NCI-H1105 treated with DMSO at 0.1 percent for 48 hours (cell line): ENCODE data around the gene ZPBP2.
"Not testable (repeated sequence)": the region's sequence is repeated elsewhere in the genome, so short reads cannot be mapped to it uniquely, and the experiment has no call there.

Source experiments
- DNase-seq: peaks from one replicate; lab custom pipeline; 2025; lab: John Stamatoyannopoulos, UW

The ZPBP2 gene, protein sequence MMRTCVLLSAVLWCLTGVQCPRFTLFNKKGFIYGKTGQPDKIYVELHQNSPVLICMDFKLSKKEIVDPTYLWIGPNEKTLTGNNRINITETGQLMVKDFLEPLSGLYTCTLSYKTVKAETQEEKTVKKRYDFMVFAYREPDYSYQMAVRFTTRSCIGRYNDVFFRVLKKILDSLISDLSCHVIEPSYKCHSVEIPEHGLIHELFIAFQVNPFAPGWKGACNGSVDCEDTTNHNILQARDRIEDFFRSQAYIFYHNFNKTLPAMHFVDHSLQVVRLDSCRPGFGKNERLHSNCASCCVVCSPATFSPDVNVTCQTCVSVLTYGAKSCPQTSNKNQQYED

DNA sequence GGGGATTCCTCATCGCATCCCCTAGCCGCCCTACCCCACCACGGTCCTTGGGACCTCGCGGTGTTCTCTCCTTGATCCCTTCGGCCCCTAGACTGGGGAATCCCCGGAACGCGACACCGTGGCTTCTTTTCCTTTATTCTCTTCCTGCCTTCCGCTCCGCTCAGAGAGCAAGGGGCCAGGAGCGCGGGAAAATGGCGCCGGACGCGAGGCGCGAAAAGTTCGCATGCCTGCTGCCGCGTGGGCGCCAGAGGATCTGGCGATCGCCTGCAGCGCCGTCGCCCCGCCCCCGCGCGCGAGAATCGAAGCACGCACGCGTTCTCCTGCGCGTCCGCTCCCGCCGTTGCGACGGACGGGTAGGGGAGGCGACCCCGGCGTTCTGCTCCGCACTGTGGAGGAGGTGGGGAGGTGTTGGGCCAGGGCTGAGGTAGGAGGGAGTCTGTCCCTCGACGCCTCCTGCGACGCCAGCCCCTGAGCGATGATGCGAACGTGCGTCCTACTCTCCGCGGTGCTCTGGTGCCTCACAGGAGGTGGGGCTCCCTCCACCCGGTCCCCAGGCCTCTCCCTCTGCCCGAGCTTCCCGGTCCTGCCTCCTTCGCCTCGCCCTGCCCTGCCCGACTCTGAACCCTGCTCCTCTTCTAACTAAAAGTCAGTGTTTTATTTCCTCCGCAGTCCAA is at the start of gene ZPBP2:
TSS of gene ZPBP2 (plus strand) at position 323 of the 674 bp plus-strand sequence. CDS start at position 476, 153 bp downstream.
- DNase-seq = no peak

DNA sequence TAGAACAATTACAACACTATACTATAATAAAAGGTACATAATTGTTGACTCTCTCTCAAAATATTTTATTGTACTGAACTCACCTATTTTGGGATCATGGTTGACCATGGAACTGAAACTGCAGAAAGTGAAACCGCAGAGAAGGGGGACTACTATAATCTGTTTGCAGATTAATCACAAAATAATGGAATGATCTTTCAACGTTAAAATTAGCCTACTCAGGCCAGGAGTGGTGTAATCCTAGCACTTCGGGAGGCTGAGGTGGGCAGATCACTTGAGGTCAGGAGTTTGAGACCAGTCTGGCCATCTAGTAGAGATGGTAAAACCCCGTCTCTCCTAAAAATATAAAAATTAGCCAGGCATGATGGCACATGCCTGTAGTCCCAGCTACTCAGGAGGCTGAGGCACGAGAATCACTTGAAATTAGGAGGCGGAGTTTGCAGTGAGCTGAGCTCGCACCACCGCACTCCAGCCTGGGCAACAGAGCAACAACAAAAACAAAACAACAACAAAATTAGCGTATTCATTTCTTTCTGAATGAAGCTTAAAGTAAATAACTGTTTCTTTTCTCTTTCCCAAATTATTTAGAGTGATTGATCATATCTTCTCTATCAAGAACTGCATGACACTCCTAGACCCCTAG is 49.5 kb upstream of the ZPBP2 start:
- no peak for DNase-seq

- no peak for DNase-seq
Observed at GRCh38 chr17:39820541-39820940, 47.5 kb upstream of the ZPBP2 start.

DNA sequence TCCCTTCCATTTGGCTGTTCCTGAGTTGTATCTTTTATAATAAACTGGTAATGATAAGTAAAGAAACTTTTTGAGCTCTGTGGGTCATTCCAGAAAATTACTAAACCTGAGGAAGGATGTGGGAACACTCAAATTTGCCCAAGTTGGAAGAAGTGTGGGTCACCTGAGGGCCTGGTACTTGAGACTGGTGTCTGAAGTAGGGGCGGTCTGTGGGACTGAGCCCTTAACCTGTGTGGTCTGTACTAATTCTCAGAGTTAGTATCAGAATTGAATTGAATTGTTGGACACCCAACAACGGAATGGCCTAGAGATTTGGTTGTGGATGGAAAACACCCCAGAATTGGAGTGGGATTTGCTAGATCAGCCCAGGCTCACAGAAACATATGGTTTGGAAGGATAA is 47.0 kb upstream of the ZPBP2 start:
- DNase-seq = no peak

DNA sequence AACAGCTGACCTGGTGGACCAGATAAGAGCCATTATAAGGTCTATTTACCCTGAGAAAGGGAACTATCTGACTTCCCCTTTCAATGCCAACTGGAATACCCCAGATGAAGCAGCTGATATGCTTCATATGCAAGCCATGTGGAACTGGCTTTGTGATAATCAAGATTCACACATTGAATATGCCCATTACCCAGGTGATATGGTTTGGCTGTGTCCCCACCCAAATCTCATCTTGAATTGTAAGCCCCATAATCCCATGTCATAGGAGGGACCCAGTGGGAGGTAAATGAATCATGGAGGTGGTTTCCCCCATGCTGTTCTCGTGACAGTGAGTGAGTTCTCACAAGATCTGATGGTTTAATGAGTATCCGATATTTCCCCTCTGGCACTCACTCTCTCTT is 46.0 kb upstream of the ZPBP2 start:
- DNase-seq = no peak

DNA sequence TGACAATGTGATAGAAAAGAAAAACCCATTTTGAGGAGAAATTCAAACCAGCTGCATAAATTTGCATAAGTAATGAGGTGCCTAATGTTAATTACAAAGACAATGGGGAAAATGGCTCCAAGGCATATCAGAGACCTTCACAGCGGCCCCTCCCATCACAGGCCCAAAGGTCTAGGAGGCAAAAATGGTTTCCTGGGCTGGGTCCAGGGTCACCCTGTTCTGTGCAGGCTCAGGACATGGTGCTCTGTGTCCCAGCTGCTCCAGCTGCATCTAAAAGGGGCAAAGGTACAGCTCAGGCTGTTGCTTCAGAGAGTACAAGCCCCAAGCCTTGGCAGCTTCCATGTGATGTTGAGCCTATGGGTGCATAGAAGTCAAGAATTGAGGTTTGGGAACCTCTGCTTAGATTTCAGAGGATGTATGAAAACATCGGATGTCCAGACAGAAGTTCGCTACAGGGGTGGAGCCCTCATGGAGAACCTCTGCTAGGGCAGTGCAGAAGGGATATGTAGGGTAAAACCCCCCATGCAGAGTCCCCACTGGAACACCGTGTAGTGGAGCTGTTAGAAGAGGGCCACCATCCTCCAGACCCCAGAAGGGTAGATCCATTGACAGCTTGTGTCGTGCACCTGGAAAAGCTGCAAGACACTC is 44.5 kb upstream of the ZPBP2 start:
- no peak for DNase-seq

- DNase-seq = no peak
Observed at GRCh38 chr17:39826334-39826733, 41.7 kb upstream of the ZPBP2 start.

DNA sequence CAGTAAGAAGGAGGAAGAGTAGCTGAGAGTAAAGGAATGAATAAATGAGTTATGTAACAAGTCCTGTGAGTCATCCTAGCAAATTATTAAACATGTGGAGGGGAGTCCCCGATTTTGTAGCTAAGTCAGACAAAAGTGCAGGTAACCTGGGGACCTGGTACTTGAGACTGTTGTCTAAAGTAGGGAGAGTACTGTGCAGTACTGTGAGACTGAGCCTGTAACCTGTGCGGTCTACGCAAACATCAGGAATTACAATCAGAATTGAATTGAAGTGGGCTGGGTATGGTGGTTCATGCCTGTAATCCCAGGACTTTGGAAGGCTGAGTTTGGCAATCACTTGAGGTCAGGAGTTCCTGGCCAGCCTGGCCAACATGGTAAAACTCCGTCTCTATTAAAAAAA is 39.6 kb upstream of the ZPBP2 start:
- no peak for DNase-seq

DNA sequence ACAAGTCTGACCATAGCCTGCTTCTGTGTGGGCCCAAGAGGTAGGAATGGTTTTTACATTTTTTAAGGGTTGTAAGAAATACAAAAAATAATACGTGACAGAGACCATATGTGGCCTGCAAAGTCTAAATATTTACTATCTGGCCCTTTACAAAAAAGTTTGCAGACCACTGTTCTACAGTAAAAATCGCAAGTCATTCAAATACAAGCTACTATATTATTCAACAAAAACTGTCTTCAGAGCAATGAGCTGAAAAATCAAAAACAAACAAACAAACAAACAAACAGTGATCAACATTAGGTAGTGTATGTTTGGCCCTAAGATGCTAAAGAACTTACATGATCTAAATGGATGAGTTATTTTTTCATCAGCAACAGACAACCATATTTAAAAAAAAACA is 36.4 kb upstream of the ZPBP2 start:
- no peak for DNase-seq

- no peak for DNase-seq
Observed at GRCh38 chr17:39834017-39834416, 34.0 kb upstream of the ZPBP2 start.

DNA sequence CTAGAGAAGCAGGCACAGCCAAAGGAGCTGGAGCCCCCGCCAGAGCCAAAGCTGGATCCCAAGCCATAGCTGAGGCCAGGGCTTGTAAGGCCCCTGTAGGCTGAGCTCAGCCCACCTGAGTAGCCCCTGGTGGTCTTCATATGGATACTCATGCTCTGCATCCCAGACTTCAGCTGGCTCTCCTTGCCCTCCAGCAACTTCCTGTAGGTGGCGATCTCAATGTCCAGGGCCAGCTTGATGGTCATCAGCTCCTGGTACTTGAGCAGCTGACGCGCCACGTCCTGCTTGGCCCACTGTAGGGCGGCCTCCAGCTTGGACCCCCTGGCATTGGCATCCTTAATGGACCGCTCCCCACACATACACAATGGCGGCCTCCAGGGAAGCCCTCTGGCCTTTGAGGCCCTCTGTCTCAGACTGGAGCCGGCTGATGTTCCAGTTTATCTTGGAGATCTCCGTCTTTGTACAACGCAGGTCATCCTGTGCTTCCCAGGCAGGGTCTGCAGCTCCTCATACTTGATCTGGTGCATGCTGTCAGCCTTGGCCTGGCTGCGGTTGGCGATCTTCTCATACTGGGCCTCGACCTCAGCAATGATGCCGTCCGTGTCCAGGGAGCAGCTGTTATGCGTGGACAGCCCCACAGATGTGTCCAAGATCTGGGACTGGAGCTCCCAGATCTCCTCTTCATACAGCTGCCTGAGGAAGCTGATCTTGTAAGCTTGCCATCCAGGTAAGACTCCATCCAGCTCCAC is 32.8 kb upstream of the ZPBP2 start:
- DNase-seq = no peak

DNA sequence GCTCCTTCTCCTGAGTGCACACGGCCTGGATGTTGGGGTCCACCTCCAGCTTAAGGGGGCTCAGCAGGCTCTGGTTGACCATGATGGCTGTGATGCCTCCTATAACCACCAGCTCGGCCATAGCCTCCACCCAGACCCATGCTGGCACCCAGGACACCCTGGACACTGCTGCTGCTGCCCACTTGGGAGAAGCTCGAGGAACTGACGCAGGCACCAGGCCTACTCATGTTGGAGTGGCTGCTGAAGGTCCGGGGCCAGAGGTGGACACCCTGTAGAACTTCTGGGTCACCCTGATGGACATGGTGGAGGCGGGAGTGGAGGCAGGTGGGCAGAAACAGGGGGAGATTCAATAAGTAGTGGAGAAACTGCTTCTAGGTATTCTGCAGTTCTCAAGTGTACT is 31.9 kb upstream of the ZPBP2 start:
- no peak for DNase-seq

DNA sequence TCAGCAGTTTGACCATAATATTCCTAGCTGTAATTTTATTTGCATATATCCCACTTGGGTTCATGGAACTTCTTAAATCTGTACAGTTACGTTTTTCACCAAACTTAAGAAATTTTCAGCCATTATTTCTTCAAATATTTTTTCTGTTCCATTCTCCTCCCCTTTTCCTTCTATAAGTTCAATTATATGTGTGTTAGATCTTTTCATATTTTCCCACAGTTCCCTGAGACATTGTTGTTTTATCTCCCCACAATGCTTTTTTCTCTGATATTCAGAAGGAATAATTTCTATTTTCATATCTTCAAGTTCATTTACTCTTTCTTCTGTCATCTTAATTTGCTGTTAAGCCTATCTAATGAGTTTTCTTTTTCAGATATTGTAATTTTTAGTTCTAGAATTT is 29.9 kb upstream of the ZPBP2 start:
- no peak for DNase-seq

DNA sequence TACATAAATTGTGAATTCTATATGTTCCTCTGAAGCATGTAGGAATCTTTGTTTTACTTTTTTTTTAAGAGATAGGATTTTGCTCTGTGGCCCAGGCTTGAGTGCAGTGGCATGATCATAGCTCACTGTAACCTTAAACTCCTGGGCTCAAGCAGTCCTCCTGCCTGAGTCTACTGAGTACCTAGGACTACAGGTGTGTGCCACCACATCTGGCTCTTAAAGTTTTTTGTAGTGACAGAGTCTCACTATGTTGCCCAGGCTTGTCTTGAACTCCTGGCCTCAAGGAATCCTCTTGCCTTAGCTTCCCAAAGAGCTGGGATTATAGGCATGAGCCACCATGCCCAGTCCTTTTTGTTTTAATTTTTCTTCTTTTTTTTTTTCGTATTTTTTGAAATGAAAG is 29.2 kb upstream of the ZPBP2 start:
- no peak for DNase-seq

DNA sequence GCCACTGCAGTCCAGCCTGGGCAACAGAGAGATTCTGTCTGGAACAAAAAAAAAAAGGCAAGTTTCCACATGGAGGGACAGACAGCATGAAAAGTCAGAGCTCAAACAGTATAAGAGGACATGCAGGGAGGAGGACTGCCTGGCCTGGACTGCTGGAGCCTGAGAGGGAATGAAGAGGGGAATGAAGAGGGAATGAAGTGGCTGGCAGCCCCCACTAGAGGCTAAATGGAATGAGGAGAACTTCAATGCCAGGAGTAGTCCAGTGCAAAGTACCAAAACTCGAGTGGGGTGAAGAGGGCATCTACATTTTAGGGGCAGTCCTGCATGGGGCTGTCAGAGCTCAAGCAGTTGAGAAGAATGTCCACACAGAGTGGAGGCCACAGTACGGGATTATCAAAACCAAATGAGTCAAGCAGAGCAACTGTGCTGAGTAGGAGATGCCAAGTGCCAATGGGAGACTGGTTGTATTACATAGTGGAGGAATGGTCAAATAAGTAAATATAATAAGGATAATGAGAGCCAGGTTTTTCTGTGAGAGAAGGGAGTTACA is 26.8 kb upstream of the ZPBP2 start:
- DNase-seq = no peak

DNA sequence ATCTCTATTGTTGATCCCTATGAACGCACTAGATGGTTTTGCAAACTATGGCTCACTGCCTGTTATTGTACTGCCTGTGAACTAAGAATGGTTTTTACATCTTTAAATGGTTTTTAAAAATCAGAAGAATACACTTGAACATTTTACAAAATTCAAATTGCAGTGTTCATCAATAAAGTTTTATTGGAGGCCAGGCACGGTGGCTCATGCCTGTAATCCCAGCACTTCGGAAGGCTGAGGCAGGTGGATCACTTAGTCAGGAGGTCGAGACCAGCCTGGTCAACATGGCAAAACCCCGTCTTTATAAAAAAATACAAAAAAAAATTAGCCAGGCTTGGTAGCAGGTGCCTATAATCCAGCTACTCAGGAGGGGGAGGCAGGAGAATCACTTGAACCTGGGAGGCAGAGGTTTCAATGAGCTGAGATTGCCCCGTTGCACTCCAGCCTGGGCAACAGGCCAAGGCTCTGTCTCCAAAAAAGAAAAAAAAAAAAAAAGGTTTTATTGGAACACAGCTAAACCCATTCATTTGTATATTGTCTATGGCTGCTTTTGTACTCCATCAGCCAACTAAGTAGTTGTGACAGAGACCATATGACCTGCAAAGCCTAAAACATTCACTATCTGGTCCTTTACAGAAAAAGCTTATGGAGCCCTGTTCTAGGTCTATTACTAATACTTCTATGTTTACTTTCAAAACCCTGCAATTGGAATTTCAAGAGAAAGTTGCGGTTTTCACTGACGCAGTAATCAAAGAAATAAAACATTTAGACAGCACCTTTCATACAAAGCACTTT is 22.8 kb upstream of the ZPBP2 start:
- peak; percentile 43 for DNase-seq

GRCh38 chr17:39846205-39846604 is 21.8 kb upstream of the ZPBP2 start:
- DNase-seq = no peak

GRCh38 chr17:39848600-39848999 is 19.4 kb upstream of the ZPBP2 start:
- no peak for DNase-seq

GRCh38 chr17:39850186-39850585 is 17.8 kb upstream of the ZPBP2 start:
- not testable (repeated sequence) for DNase-seq

DNA sequence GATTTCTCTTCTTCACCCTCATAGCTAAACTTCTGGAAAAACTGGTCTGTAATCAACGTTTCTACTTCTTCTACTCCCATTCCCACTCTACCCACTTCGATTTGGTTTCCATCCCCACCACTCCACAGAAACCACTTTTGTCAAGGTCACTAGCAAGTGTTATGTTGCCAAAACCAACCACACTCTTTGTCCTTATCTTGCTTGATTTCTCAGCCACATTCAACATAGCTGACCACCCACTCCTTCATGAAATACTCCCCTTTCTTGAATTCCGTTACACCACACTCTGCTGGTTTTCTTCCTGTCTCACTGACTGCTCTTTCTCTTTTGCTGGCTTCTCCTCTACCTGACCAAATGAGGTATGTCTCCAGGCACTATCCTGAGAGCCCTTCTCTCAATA is 15.8 kb upstream of the ZPBP2 start:
- no peak for DNase-seq

- DNase-seq = no peak
Observed at GRCh38 chr17:39854909-39855308, 13.1 kb upstream of the ZPBP2 start.
